Nucleus accumbens (tissue), 56 donors: Measurements from ENCODE around the gene CASK.

ENCODE experiments used
- DNase-seq, 56 donors: peaks; one replicate each; lab custom pipeline; 2025; lab: John Stamatoyannopoulos, UW

Gene CASK, protein sequence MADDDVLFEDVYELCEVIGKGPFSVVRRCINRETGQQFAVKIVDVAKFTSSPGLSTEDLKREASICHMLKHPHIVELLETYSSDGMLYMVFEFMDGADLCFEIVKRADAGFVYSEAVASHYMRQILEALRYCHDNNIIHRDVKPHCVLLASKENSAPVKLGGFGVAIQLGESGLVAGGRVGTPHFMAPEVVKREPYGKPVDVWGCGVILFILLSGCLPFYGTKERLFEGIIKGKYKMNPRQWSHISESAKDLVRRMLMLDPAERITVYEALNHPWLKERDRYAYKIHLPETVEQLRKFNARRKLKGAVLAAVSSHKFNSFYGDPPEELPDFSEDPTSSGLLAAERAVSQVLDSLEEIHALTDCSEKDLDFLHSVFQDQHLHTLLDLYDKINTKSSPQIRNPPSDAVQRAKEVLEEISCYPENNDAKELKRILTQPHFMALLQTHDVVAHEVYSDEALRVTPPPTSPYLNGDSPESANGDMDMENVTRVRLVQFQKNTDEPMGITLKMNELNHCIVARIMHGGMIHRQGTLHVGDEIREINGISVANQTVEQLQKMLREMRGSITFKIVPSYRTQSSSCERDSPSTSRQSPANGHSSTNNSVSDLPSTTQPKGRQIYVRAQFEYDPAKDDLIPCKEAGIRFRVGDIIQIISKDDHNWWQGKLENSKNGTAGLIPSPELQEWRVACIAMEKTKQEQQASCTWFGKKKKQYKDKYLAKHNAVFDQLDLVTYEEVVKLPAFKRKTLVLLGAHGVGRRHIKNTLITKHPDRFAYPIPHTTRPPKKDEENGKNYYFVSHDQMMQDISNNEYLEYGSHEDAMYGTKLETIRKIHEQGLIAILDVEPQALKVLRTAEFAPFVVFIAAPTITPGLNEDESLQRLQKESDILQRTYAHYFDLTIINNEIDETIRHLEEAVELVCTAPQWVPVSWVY

DNA sequence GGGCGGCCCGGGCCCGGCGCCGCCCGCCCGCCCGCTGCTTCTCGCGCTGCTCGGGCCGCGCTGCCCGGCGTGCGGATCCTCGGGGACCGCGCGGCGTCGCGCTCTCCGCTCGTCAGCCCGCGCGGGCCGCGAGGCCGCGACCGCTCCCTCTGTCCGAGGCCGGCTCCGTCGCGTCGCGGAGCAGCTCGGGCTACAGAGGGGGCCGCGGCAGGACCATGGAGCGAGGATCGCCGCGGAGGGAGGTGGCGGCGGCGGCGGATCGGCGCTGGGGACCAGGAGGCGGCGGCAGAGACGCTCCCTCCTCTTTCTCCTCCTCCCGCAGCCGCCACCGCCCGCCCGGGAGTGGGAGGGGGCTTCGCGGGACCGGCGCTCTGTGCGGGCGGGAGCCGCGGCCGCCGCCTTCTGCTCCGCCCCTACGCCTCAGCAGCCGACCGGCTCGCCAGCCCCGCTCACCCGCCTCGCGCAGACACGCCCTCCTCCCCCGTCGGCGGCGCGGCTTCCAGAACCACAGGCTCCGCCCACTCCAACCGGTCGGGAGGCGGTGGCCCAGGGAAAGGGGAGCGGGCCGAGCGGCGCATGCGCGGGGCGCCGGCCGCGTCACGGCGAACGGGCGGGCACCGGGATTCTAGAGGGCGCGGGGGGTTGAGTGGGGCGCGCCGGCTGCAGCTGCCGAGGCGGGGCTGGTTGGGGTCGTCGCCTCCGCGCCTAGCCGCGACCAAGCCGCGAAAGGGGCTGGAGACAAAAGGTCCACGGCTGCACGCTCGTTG, at the start of gene CASK:
Gene CASK, minus strand, starts transcription at position 344 of the 767 bp plus-strand sequence. CDS start 566 bp downstream, outside the sequence.
- DNase-seq = peak in 55 of 56 donors; percentile 6 to 93 (median 83)

DNA sequence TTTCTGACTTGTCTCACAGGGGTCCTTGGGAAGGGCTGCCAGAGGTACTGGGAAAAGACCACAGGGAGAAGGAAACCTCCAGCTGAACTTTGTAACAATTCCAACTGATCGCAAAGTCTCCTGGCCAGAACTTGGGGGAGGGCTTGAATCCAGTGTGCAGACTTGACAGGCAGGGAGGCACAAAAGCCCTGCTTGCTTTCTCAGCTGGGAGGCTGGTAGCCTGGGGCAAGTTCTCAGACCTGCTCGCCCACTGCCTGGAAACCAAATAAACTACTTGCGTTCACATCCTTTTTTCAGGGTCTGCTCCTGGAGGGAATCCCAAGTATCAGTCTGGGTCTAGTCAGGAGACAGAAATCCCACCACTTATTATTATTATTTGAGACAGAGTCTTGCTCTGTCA, 48.0 kb upstream of the CASK start:
- DNase-seq = no peak

- DNase-seq = no peak
Measured at GRCh38 chrX:41970419-41970818, 47.1 kb upstream of the CASK start.

GRCh38 chrX:41963348-41963747, 40.0 kb upstream of the CASK start:
- no peak for DNase-seq

DNA sequence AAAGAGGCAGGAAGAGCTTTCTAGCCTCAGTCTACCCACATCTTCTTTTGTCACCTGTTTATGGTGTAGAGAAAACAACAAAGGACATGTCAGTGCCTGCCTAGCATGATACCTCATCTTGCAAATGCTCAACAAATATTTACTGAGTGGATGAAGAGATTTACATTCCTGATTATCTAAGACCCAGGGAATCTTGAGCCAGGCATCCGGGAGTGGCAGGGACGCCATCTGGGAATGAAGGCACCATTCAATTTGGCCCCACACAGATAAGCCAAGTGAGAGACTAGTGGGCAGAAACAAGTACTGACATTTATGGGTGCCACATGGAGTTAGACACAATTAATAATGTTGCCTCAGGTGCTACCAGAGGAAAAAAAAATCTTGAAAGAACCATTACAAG, 36.8 kb upstream of the CASK start:
- DNase-seq = no peak

GRCh38 chrX:41958861-41959260, 35.5 kb upstream of the CASK start:
- no peak for DNase-seq

- no peak for DNase-seq
Measured at GRCh38 chrX:41956027-41956426, 32.7 kb upstream of the CASK start.

DNA sequence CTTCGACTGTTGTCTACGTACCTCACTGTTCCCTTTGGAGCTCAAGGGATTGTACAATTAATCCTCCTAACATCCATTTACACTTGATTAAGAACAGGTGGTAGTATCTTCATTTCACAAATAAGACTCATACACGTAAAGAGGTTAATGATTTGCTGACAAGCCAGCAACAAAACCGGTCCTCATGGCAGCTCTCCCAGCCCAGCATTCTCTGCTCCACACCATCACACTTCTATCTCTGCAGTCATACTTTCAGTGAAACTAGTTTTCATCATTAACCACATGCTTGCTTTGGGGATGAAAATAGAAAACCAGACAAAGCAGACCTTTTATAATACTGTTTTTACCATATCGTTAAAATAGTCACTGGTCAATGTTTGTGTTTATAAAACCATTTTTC, 28.7 kb upstream of the CASK start:
- no peak for DNase-seq

DNA sequence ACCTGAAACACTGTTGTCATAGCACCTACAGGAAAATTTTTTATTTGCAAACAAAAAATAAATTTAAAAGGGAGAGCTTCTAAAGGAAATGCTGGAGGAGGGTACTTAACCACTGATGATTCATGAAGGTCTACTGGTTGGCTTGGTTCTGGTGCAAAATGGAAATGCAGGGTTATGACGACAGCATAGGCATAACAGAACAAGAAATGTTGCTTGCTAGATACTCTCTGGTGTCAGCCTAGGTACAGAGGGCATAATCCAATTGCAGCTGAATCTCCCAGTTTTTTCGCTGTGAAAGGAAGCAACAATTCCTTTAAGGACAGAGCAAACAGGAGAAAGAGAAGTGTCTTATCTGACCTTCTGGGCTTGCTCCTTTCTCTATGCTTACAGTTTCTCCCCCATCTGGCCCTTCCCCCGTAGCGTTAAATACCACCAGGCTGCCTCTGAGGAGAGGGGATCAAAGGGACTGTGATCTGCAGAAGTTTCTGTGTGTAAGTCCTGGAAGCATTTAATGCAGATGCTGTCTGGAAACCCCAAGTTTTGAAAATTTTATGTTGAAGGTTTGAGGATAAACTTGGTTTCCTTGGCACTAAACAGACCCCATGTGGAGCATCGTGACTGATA, 23.7 kb upstream of the CASK start:
- DNase-seq = no peak

DNA sequence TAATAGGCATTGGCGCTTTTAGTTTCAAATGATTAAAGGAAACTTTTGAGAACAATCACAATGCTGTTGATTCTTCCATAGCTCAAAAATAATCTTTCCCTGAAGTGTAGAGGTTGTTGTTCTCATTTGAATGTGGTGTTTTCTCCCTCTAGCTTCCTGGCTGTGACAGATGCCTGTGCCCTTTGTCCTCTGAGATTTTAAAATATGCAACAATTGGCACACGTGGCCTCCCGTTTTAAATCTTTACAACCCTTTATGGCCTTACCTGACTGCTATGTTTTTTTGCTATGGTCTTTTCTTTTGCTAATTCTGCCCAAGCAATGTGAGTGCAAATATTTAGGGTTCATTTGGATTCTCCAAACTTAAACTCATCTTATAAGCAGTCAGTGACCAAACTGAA, 22.9 kb upstream of the CASK start:
- no peak for DNase-seq

DNA sequence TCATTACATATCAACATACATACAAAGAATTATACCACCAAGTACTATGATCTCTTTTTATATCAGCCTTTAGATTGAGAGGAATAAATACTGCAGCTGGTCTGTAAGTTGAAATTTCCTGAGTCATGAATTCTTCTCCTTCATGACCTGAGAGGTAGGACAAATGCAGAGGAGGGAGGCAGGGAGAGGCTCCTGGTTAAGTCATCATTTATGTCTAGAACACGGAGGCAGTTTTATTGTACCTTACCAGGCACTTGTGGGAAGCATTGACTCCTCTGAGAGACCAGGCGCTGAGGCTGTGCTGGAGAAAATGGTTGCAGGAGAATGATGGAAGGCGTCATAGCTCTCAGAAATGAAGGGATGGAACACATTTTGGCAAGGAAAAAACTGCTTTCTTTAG, 12.5 kb upstream of the CASK start:
- no peak for DNase-seq

- DNase-seq = no peak
Measured at GRCh38 chrX:41933546-41933945, 10.2 kb upstream of the CASK start.

- DNase-seq = no peak
Measured at GRCh38 chrX:41932885-41933284, 9.5 kb upstream of the CASK start.

- DNase-seq = no peak
Measured at GRCh38 chrX:41931591-41931990, 8.2 kb upstream of the CASK start.

- DNase-seq = peak in 39 of 56 donors; percentile 0 to 56 (median 12)
Measured at GRCh38 chrX:41923978-41924683, 777 bp upstream of the CASK start.

DNA sequence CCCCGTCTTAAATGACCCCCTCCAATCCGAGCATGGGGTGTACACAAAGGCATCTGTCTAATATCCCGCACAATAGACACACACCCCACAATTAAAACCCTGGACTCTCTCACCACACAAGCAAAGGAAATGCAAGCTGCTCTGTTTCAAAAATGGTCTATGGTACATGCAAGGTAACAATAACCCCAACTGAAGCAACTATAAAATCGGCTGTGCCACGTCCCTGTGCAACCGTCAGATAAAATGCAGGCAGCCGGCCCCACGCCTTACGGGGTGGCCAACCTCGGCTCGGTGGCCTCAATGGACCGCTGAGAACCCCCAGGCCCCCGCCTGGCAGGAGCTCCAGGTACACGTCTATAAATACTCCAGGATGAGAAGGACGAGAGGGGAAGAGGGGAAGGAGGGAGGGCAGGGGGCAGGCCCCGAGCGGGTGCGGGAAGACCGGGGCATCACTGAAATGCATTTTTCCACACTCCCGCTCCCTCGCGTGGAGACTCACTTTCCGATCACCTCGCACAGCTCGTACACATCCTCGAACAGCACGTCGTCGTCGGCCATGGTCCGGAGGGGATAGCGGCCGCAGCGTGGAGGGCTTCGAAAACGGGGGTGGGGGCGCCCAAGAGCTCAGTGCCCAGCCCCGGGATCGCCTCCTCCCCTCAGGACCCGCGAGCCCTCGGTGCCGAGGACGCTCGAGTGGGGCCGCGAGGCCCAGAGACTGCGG, 763 bp downstream of the CASK start:
- peak in 39 of 56 donors; percentile 1 to 46 (median 13) for DNase-seq

GRCh38 chrX:41921492-41922430, 1.6 kb downstream of the CASK start:
- DNase-seq = peak in 9 of 56 donors; percentile 0 to 7 (median 1)

DNA sequence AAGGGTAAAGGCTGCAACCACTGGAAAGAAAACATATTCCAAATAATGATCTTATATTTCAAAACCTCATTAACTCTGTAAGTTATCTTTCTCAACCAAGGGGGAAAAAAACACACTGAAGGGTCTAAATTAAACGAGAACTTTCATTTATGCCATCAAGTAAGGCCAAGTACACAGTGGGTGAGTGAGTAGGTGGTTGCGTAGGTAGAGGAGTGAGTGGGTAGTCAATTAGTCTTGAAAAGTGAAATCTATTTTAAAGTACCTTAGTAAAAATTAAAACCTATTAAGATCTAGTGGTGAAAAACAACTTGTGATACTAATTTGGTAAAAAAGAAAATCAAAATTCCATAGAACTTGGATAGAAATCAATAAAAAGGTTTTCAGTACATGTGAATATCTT, 3.5 kb downstream of the CASK start:
- DNase-seq = no peak
